Keratinocyte (primary cell): ENCODE data around the gene SAMD14. TPM values are rescaled to one million over a fixed set of nuclear protein-coding genes. Genes with fewer than 3 reads are reported as not detected.

ENCODE experiments used
- DNase-seq: peaks from one replicate; pipeline ENCODE4 v3.0.0-alpha.2; 2011; ENCODE audit warnings: low read depth, missing footprints, low spot score
- FAIRE-seq: peaks from 2 replicates; lab custom pipeline; 2011; peaks lifted over from hg19 to GRCh38; lab: Jason Lieb, UNC
- H2AFZ ChIP-seq: 2 replicates; pipeline ENCODE4 v1.6.0; 2012; ENCODE audit warnings: low read length, control low read depth, inconsistent platforms; ENCODE audit not compliant: control insufficient read depth
- H3K27ac ChIP-seq: 2 replicates; pipeline ENCODE4 v1.5.1; 2011; ENCODE audit warnings: low read length; ENCODE audit not compliant: control insufficient read depth, insufficient read depth
- H3K27me3 ChIP-seq: 3 replicates; pipeline ENCODE4 v1.6.0; 2011; ENCODE audit warnings: low read length; ENCODE audit not compliant: control insufficient read depth, insufficient read depth; ENCODE audit errors: extremely low read depth
- H3K36me3 ChIP-seq, 2 experiments: 2 replicates in 1 of 2; 3 replicates in 1 of 2; pipeline ENCODE4 v1.5.1; 2011; ENCODE audit warnings: low read length in 2 of 2, mild to moderate bottlenecking in 1 of 2; ENCODE audit not compliant: control insufficient read depth in 2 of 2, insufficient read depth in 2 of 2; ENCODE audit errors: extremely low read depth in 1 of 2
- H3K4me1 ChIP-seq: 3 replicates; pipeline ENCODE4 v1.5.1; 2011; ENCODE audit warnings: low read length; ENCODE audit not compliant: control insufficient read depth, insufficient read depth; ENCODE audit errors: extremely low read depth
- H3K4me2 ChIP-seq: 3 replicates; pipeline ENCODE4 v1.6.0; 2011; ENCODE audit warnings: low read depth, low read length; ENCODE audit not compliant: control insufficient read depth, insufficient read depth; ENCODE audit errors: extremely low read depth
- H3K4me3 ChIP-seq, 3 experiments: fragments of 200-600 bp in 1 of 3; sonication (generic) in 1 of 3; 2 replicates in 2 of 3; 3 replicates in 1 of 3; pipeline ENCODE4 v1.5.1; 2011 to 2016; ENCODE audit warnings: low read length in 3 of 3, mild to moderate bottlenecking in 3 of 3, control low read depth in 2 of 3, inconsistent platforms in 1 of 3, low read depth in 1 of 3, mixed read lengths in 1 of 3, mixed run types in 1 of 3, moderate library complexity in 1 of 3; ENCODE audit not compliant: control insufficient read depth in 2 of 3, insufficient read depth in 2 of 3; ENCODE audit errors: extremely low read depth in 1 of 3
- H3K79me2 ChIP-seq: 2 replicates; pipeline ENCODE4 v1.6.0; 2012; ENCODE audit warnings: low read length; ENCODE audit not compliant: control insufficient read depth, insufficient read depth
- H3K9ac ChIP-seq: 3 replicates; pipeline ENCODE4 v1.6.0; 2011; ENCODE audit warnings: low read length; ENCODE audit not compliant: control insufficient read depth, insufficient read depth; ENCODE audit errors: extremely low read depth
- H3K9me1 ChIP-seq: 3 replicates; pipeline ENCODE4 v1.6.0; 2011; ENCODE audit warnings: low read length; ENCODE audit not compliant: control insufficient read depth, insufficient read depth; ENCODE audit errors: extremely low read depth
- H3K9me3 ChIP-seq: 2 replicates; pipeline ENCODE4 v1.5.1; 2012; ENCODE audit warnings: low read depth, low read length; ENCODE audit not compliant: control insufficient read depth
- H4K20me1 ChIP-seq: 3 replicates; pipeline ENCODE4 v1.6.0; 2011; ENCODE audit warnings: low read length; ENCODE audit not compliant: control insufficient read depth, insufficient read depth; ENCODE audit errors: extremely low read depth
- CTCF ChIP-seq, 3 experiments: IDR thresholded peaks in 1 of 3; conservative IDR thresholded peaks in 1 of 3; optimal IDR thresholded peaks in 1 of 3; 2 replicates in 2 of 3; 3 replicates in 1 of 3; pipeline versions ENCODE3 to v1.5.1; 2011; ENCODE audit warnings: low read length in 3 of 3, mild to moderate bottlenecking in 3 of 3, moderate library complexity in 2 of 3, control low read depth in 1 of 3, inconsistent platforms in 1 of 3; ENCODE audit not compliant: insufficient read depth in 2 of 3; ENCODE audit errors: extremely low read depth in 1 of 3
- EZH2 ChIP-seq: IDR thresholded peaks from one replicate; pipeline ENCODE4 v1.6.1; 2012; ENCODE audit warnings: inconsistent platforms, mild to moderate bottlenecking, low read length, moderate library complexity
- dilution Hi-C: fragments of 300-500 bp; cut with MboI; formaldehyde crosslinking; loops from one replicate; pipeline ENCODE4 v1.7.0; 2020; ENCODE audit warnings: low sequenced_read_pairs; ENCODE audit not compliant: extremely low pct_ligation_motif_present
- polyA plus RNA-seq, 5 experiments: library from polyadenylated mRNA; depleted of rRNA in 3 of 5; stranded (reverse) in 3 of 5; stranded (forward) in 1 of 5; unstranded in 1 of 5; fragments of >200 nt; gene quantifications; 1 replicate in 1 of 5; 2 replicates in 3 of 5; 3 replicates in 1 of 5; pipeline versions ENCODE4 v1.2.1 to v1.2.3, GENCODE V29; 2011 to 2012; ENCODE audit warnings: missing spikeins in 2 of 5, low read depth in 1 of 5, low replicate concordance in 1 of 5

The SAMD14 gene
- polyA plus RNA-seq, 1 donor (not counting 4 experiments of a cell fraction or from before 2014, with no cell fraction given) = not detected

- H3K27me3 ChIP-seq = no peaks in the 10 kb centered on the region
- dilution Hi-C loops = no loop called here
- H3K9ac ChIP-seq = no peak overlapping the region
- H3K79me2 ChIP-seq = peaks cover 79% of the 10 kb centered on the region
- no peak overlapping the region for H3K4me2 ChIP-seq
- TF ChIP-seq EZH2 (no peak), CTCF (optimal IDR thresholded peaks at IDR 0.05 in 1 of 3, IDR thresholded peaks at IDR 0.05 in 1 of 3, conservative IDR thresholded peaks at IDR 0.05 in 1 of 3; ENCODE audit: extremely low read depth in 1 of 3, insufficient read depth in 2 of 3, low read length in 3 of 3) (no peak)
- peaks cover 34% of the 10 kb centered on the region for H3K4me1 ChIP-seq
- no peak for DNase-seq
- peaks cover 33 to 74% of the 10 kb centered on the region in 2 experiments for H3K36me3 ChIP-seq
- no peaks in the 10 kb centered on the region for H3K9me1 ChIP-seq
- H3K4me3 ChIP-seq = no peak overlapping the region
- peaks cover 29% of the 10 kb centered on the region for H4K20me1 ChIP-seq
- no peak overlapping the region for H2AFZ ChIP-seq
- no peaks in the 10 kb centered on the region for H3K9me3 ChIP-seq
- no peak for FAIRE-seq
- H3K27ac ChIP-seq = peak overlapping the region; percentile 22
These were observed 63.0 kb downstream of the SAMD14 start for GRCh38 chr17:50066995-50067394.

- Histone ChIP-seq H3K27me3 (no peaks in the 10 kb centered on the region), H3K9ac (peak overlapping the region; percentile 70), H3K4me1 (peaks cover 51% of the 10 kb centered on the region), H3K4me2 (peak overlapping the region; percentile 90), H3K4me3 (peak overlapping the region in 2 of 3 experiments; percentile 41 to 44), H4K20me1 (peaks cover 20% of the 10 kb centered on the region), H3K9me3 (no peaks in the 10 kb centered on the region), H3K79me2 (peaks cover 77% of the 10 kb centered on the region), H3K36me3 (peaks cover 21 to 63% of the 10 kb centered on the region in 2 experiments), H3K9me1 (no peaks in the 10 kb centered on the region), H2AFZ (no peak overlapping the region), H3K27ac (peak overlapping the region; percentile 95)
- TF ChIP-seq CTCF (optimal IDR thresholded peaks at IDR 0.05 in 1 of 3, IDR thresholded peaks at IDR 0.05 in 1 of 3, conservative IDR thresholded peaks at IDR 0.05 in 1 of 3; ENCODE audit: extremely low read depth in 1 of 3, insufficient read depth in 2 of 3, low read length in 3 of 3) (no peak), EZH2 (no peak)
- dilution Hi-C loops = no loop called here
- DNase-seq = no peak
- no peak for FAIRE-seq
These were observed 64.9 kb downstream of the SAMD14 start for GRCh38 chr17:50065056-50065455.
